OCI-LY3 (cell line): ENCODE results near the gene PDGFC.
"Not testable (repeated sequence)": the region's sequence is repeated elsewhere in the genome, so short reads cannot be mapped to it uniquely, and the experiment has no call there.

Experiments used
- H2AFZ ChIP-seq: fragments of 200-600, 300-600 bp; shearing (Covaris generic); 2 replicates; pipeline ENCODE4 v1.6.0; 2014; ENCODE audit warnings: antibody characterized with exemption, low read depth, low read length
- H3K27ac ChIP-seq: fragments of 200-600, 300-600 bp; sonication (generic); 2 replicates; pipeline ENCODE4 v1.5.1; 2014; ENCODE audit warnings: mild to moderate bottlenecking, low read length, moderate library complexity, mixed read lengths
- H3K27me3 ChIP-seq: fragments of 200-600, 300-600 bp; sonication (generic); 2 replicates; pipeline ENCODE4 v1.6.1; 2014; ENCODE audit warnings: low read depth, low read length, mixed read lengths
- H3K36me3 ChIP-seq: fragments of 200-600, 300-600 bp; sonication (generic); replicated peaks from 2 replicates; pipeline ENCODE3; 2014; ENCODE audit warnings: low read depth, low read length, mixed read lengths
- H3K4me1 ChIP-seq: fragments of 300-600, 200-600 bp; sonication (generic); 2 replicates; pipeline ENCODE4 v1.6.1; 2014; ENCODE audit warnings: low read length, mixed read lengths
- H3K4me2 ChIP-seq: fragments of 200-600, 300-600 bp; sonication (generic); 2 replicates; pipeline ENCODE4 v1.6.1; 2014; ENCODE audit warnings: low read length, mixed read lengths
- H3K4me3 ChIP-seq: fragments of 300-600, 200-600 bp; sonication (generic); 2 replicates; pipeline ENCODE4 v1.5.1; 2014; ENCODE audit warnings: antibody characterized with exemption, mild to moderate bottlenecking, low read length, moderate library complexity
- H3K79me2 ChIP-seq: fragments of 300-600, 200-600 bp; shearing (Covaris generic); 2 replicates; pipeline ENCODE4 v1.6.1; 2014; ENCODE audit warnings: mild to moderate bottlenecking, low read length, mixed read lengths
- H3K9ac ChIP-seq: fragments of 300-600, 200-600 bp; shearing (Covaris generic); 2 replicates; pipeline ENCODE4 v1.6.0; 2014; ENCODE audit warnings: mild to moderate bottlenecking, low read length, moderate library complexity
- H3K9me3 ChIP-seq: fragments of 200-600, 300-600 bp; shearing (Covaris generic); 2 replicates; pipeline ENCODE4 v1.6.1; 2014; ENCODE audit warnings: low read length, mixed read lengths; ENCODE audit not compliant: insufficient read depth
- H4K20me1 ChIP-seq: fragments of 200-600, 300-600 bp; sonication (generic); 2 replicates; pipeline ENCODE4 v1.6.1; 2016; ENCODE audit warnings: low read length, mixed read lengths; ENCODE audit not compliant: insufficient read depth
- CTCF ChIP-seq: fragments of 200-600, 300-600 bp; sonication (generic); IDR thresholded peaks from 2 replicates; pipeline ENCODE4 v1.5.1; 2014; ENCODE audit warnings: antibody characterized with exemption, low read length, low read depth
- EZH2phosphoT487 ChIP-seq: fragments of 200-600 bp; shearing (Covaris generic); IDR thresholded peaks from 2 replicates; pipeline ENCODE4 v1.6.1; 2018; ENCODE audit warnings: antibody characterized with exemption, mixed run types, low read depth

PDGFC gene

DNA sequence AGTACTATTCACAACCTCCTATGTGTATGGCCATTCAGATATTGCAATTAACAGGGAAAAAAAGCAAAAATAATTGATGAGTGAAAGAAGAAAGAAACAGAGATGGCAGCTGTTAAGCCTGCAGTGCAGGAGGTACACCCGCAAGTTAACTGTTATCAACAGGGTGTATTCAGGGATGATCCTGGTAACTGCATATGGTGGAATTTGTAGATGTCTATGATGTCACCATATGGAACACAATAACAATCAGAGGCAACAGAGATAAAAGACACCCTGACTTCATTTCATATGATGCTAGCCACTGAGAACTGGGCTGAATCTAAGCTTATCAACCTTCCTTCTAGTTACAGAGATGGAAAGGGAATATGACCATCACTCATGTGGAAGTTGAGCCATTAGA is 96.5 kb downstream of the PDGFC start:
- no peaks in the 10 kb centered on the region for H4K20me1 ChIP-seq
- no peak overlapping the region for H3K27ac ChIP-seq
- H3K9ac ChIP-seq, result no peak overlapping the region
- H2AFZ ChIP-seq, result no peak overlapping the region
- no peak overlapping the region for H3K4me3 ChIP-seq
- H3K4me2 ChIP-seq, result no peak overlapping the region
- TF ChIP-seq CTCF (no peak), EZH2phosphoT487 (no peak)
- no peaks in the 10 kb centered on the region for H3K27me3 ChIP-seq
- no peaks in the 10 kb centered on the region for H3K79me2 ChIP-seq
- no peaks in the 10 kb centered on the region for H3K36me3 ChIP-seq
- no peaks in the 10 kb centered on the region for H3K9me3 ChIP-seq
- no peaks in the 10 kb centered on the region for H3K4me1 ChIP-seq

DNA sequence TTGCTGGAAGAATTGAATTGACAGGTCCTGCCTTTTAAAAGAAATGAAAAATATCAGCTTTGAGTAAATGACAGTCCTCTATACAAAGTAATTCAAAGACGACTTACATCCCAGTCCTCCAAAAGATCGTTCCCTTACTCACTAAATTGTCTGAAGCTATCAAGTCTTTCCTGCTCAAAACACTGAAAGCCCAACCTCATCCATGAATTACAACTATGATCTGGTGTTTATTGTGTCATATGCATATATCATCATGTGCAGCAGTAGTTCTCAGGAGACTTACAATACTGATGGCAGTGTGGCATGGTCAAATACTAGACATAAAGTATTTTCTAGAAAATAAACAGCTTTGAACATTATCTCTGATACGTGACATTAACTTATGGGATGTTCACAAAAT is 97.8 kb downstream of the PDGFC start:
- no peaks in the 10 kb centered on the region for H4K20me1 ChIP-seq
- no peak overlapping the region for H3K4me3 ChIP-seq
- no peaks in the 10 kb centered on the region for H3K9me3 ChIP-seq
- H3K9ac ChIP-seq, result no peak overlapping the region
- H2AFZ ChIP-seq, result no peak overlapping the region
- TF ChIP-seq CTCF, result no peak
- no peak for TF ChIP-seq EZH2phosphoT487
- no peaks in the 10 kb centered on the region for H3K4me1 ChIP-seq
- no peaks in the 10 kb centered on the region for H3K36me3 ChIP-seq
- H3K27ac ChIP-seq, result no peak overlapping the region
- no peaks in the 10 kb centered on the region for H3K79me2 ChIP-seq
- no peak overlapping the region for H3K4me2 ChIP-seq
- no peaks in the 10 kb centered on the region for H3K27me3 ChIP-seq

- H3K27me3 ChIP-seq, result no peaks in the 10 kb centered on the region
- H2AFZ ChIP-seq, result no peak overlapping the region
- H3K9me3 ChIP-seq, result no peaks in the 10 kb centered on the region
- H3K27ac ChIP-seq, result no peak overlapping the region
- TF ChIP-seq CTCF (no peak), EZH2phosphoT487 (no peak)
- H3K4me3 ChIP-seq, result no peak overlapping the region
- H3K4me1 ChIP-seq, result no peaks in the 10 kb centered on the region
- no peaks in the 10 kb centered on the region for H4K20me1 ChIP-seq
- no peaks in the 10 kb centered on the region for H3K79me2 ChIP-seq
- H3K4me2 ChIP-seq, result no peak overlapping the region
- no peaks in the 10 kb centered on the region for H3K36me3 ChIP-seq
- H3K9ac ChIP-seq, result no peak overlapping the region
These were observed 100.7 kb downstream of the PDGFC start for GRCh38 chr4:156870861-156871260.

GRCh38 chr4:156870131-156870530 is 101.5 kb downstream of the PDGFC start:
- no peaks in the 10 kb centered on the region for H4K20me1 ChIP-seq
- no peak overlapping the region for H3K4me3 ChIP-seq
- H3K27me3 ChIP-seq, result no peaks in the 10 kb centered on the region
- no peak overlapping the region for H3K9ac ChIP-seq
- no peaks in the 10 kb centered on the region for H3K79me2 ChIP-seq
- H3K4me2 ChIP-seq, result no peak overlapping the region
- no peaks in the 10 kb centered on the region for H3K4me1 ChIP-seq
- TF ChIP-seq CTCF (no peak), EZH2phosphoT487 (no peak)
- no peaks in the 10 kb centered on the region for H3K36me3 ChIP-seq
- H3K27ac ChIP-seq, result no peak overlapping the region
- no peak overlapping the region for H2AFZ ChIP-seq
- no peaks in the 10 kb centered on the region for H3K9me3 ChIP-seq

- H3K79me2 ChIP-seq, H3K36me3 ChIP-seq, H3K9ac ChIP-seq, H3K9me3 ChIP-seq, H3K4me2 ChIP-seq, H2AFZ ChIP-seq, H4K20me1 ChIP-seq, H3K27me3 ChIP-seq, H3K4me1 ChIP-seq, H3K4me3 ChIP-seq, H3K27ac ChIP-seq: not testable (repeated sequence)
These were observed 105.5 kb downstream of the PDGFC start for GRCh38 chr4:156866088-156866487.
